Ishikawa (cell line): ENCODE data around the gene TBATA.

ENCODE experiments used
- CEBPB ChIP-seq: IDR thresholded peaks from 2 replicates; pipeline ENCODE4 v1.6.1; 2012
- CREB1 ChIP-seq: IDR thresholded peaks from 2 replicates; pipeline ENCODE4 v1.6.1; 2012; ENCODE audit warnings: low read depth
- EGR1 ChIP-seq: IDR thresholded peaks from 2 replicates; pipeline ENCODE4 v1.6.1; 2012
- EP300 ChIP-seq: IDR thresholded peaks from 2 replicates; pipeline ENCODE4 v1.6.1; 2012; ENCODE audit warnings: borderline replicate concordance
- FOXM1 ChIP-seq: IDR thresholded peaks from 2 replicates; pipeline ENCODE4 v1.6.1; 2012; ENCODE audit warnings: low read depth, borderline replicate concordance
- MAX ChIP-seq: IDR thresholded peaks from 2 replicates; pipeline ENCODE4 v1.6.1; 2012
- NFIC ChIP-seq: IDR thresholded peaks from 2 replicates; pipeline ENCODE4 v1.6.1; 2012
- RAD21 ChIP-seq: IDR thresholded peaks from 2 replicates; pipeline ENCODE4 v1.6.1; 2012; ENCODE audit warnings: low read depth
- REST ChIP-seq: IDR thresholded peaks from 2 replicates; pipeline ENCODE4 v1.6.1; 2012; ENCODE audit warnings: low read depth, mild to moderate bottlenecking
- TAF1 ChIP-seq: IDR thresholded peaks from 2 replicates; pipeline ENCODE4 v1.6.1; 2012; ENCODE audit warnings: low read depth, mild to moderate bottlenecking
- TCF12 ChIP-seq: IDR thresholded peaks from 2 replicates; pipeline ENCODE4 v1.6.1; 2012; ENCODE audit warnings: low read depth
- TEAD4 ChIP-seq: IDR thresholded peaks from 2 replicates; pipeline ENCODE4 v1.6.1; 2012
- USF1 ChIP-seq: IDR thresholded peaks from 2 replicates; pipeline ENCODE4 v1.6.1; 2012
- YY1 ChIP-seq: IDR thresholded peaks from 2 replicates; pipeline ENCODE4 v1.6.1; 2012; ENCODE audit warnings: low read depth
- ZBTB7A ChIP-seq: IDR thresholded peaks from 2 replicates; pipeline ENCODE4 v1.6.1; 2012; ENCODE audit warnings: low read depth

TBATA gene

GRCh38 chr10:70782746-70783680 lies 2.2 kb downstream of the TBATA start:
- no peak for TF ChIP-seq NFIC
- no peak for TF ChIP-seq EGR1
- TF ChIP-seq TAF1, result no peak
- no peak for TF ChIP-seq ZBTB7A
- TF ChIP-seq FOXM1, result no peak
- no peak for TF ChIP-seq EP300

GRCh38 chr10:70782086-70782745 lies 3.0 kb downstream of the TBATA start:
- TF ChIP-seq ZBTB7A (no peak), CREB1 (no peak), EGR1 (no peak)

- TF ChIP-seq USF1, result no peak
- no peak for TF ChIP-seq CREB1
- TF ChIP-seq RAD21, result no peak
- no peak for TF ChIP-seq TCF12
- no peak for TF ChIP-seq REST
- no peak for TF ChIP-seq MAX
- no peak for TF ChIP-seq TAF1
- no peak for TF ChIP-seq YY1
- no peak for TF ChIP-seq EP300
- no peak for TF ChIP-seq TEAD4
- TF ChIP-seq ZBTB7A, result no peak
- no peak for TF ChIP-seq EGR1
- no peak for TF ChIP-seq FOXM1
- TF ChIP-seq NFIC, result no peak
- no peak for TF ChIP-seq CEBPB
These were observed 3.6 kb downstream of the TBATA start for GRCh38 chr10:70781461-70782051.

- TF ChIP-seq USF1 (no peak), MAX (no peak), EP300 (no peak), FOXM1 (no peak)
These were observed 4.4 kb downstream of the TBATA start for GRCh38 chr10:70780772-70781171.

GRCh38 chr10:70780370-70780760 lies 4.8 kb downstream of the TBATA start:
- no peak for TF ChIP-seq MAX
- TF ChIP-seq EGR1, result no peak
- no peak for TF ChIP-seq FOXM1
- TF ChIP-seq TEAD4, result no peak
- no peak for TF ChIP-seq USF1
- TF ChIP-seq NFIC, result no peak
- TF ChIP-seq EP300, result no peak
- TF ChIP-seq ZBTB7A, result no peak
- TF ChIP-seq CEBPB, result no peak

GRCh38 chr10:70779511-70780369 lies 5.4 kb downstream of the TBATA start:
- TF ChIP-seq TAF1, result no peak
- no peak for TF ChIP-seq NFIC
- TF ChIP-seq RAD21, result no peak
- TF ChIP-seq YY1, result no peak
- TF ChIP-seq REST, result no peak
- no peak for TF ChIP-seq TCF12
- TF ChIP-seq MAX, result no peak
- TF ChIP-seq CEBPB, result no peak
- no peak for TF ChIP-seq EGR1
- no peak for TF ChIP-seq CREB1
- TF ChIP-seq USF1, result no peak
- TF ChIP-seq FOXM1, result no peak
- TF ChIP-seq EP300, result no peak
- no peak for TF ChIP-seq TEAD4
- TF ChIP-seq ZBTB7A, result no peak
